CD14-positive monocyte (primary cell): ENCODE data around the gene LGALS9C. TPM values are rescaled to one million over a fixed set of nuclear protein-coding genes. Genes with fewer than 3 reads are reported as not detected.
"Not testable (repeated sequence)": the region's sequence is repeated elsewhere in the genome, so short reads cannot be mapped to it uniquely, and the experiment has no call there.

Source experiments
- DNase-seq, 3 donors: peaks; one replicate each; pipeline ENCODE4 v3.0.0-alpha.2; 2011 to 2022
- H2AFZ ChIP-seq: 2 replicates; pipeline ENCODE4 v1.6.0; 2012; ENCODE audit warnings: mild to moderate bottlenecking, low read depth, low read length, inconsistent platforms; ENCODE audit not compliant: insufficient read depth, poor library complexity, severe bottlenecking
- H3K27ac ChIP-seq, 2 donors: 1 replicate in 1 of 2; 2 replicates in 1 of 2; pipeline ENCODE4 v1.5.1; 2012 to 2013; ENCODE audit warnings: low read length in 2 of 2, control low read depth in 1 of 2, inconsistent platforms in 1 of 2, low read depth in 1 of 2, mild to moderate bottlenecking in 1 of 2
- H3K27me3 ChIP-seq, 2 donors: one replicate each; pipeline versions ENCODE4 v1.6.0 to v1.6.1; 2011 to 2013; ENCODE audit warnings: low read length in 2 of 2; ENCODE audit not compliant: control insufficient read depth in 2 of 2, insufficient read depth in 2 of 2
- H3K36me3 ChIP-seq, 2 donors: replicated peaks in 1 of 2; 1 replicate in 1 of 2; 2 replicates in 1 of 2; pipeline versions ENCODE4 v1.5.1 to v1.6.1; 2012 to 2013; ENCODE audit warnings: low read length in 2 of 2, control low read depth in 1 of 2, inconsistent platforms in 1 of 2, mild to moderate bottlenecking in 1 of 2; ENCODE audit not compliant: insufficient read depth in 2 of 2, control insufficient read depth in 1 of 2
- H3K4me1 ChIP-seq, 2 donors: 1 replicate in 1 of 2; 2 replicates in 1 of 2; pipeline versions ENCODE4 v1.5.1 to v1.6.1; 2012 to 2013; ENCODE audit warnings: low read length in 2 of 2, control low read depth in 1 of 2, inconsistent platforms in 1 of 2, mild to moderate bottlenecking in 1 of 2, moderate library complexity in 1 of 2; ENCODE audit not compliant: insufficient read depth in 2 of 2, control insufficient read depth in 1 of 2
- H3K4me2 ChIP-seq: replicated peaks from 2 replicates; pipeline ENCODE3; 2012; ENCODE audit warnings: low read length, moderate library complexity, mild to moderate bottlenecking; ENCODE audit not compliant: poor library complexity, severe bottlenecking; ENCODE audit errors: extremely low read depth
- H3K4me3 ChIP-seq, 3 experiments: fragments of 200-600 bp in 1 of 3; sonication (generic) in 1 of 3; replicated peaks in 1 of 3; 1 replicate in 2 of 3; 2 replicates in 1 of 3; pipeline ENCODE4 v1.5.1; 2011 to 2013; ENCODE audit warnings: low read length in 3 of 3, mild to moderate bottlenecking in 3 of 3, control low read depth in 2 of 3, low read depth in 2 of 3, inconsistent platforms in 1 of 3, moderate library complexity in 1 of 3
- H3K79me2 ChIP-seq: 2 replicates; pipeline ENCODE4 v1.6.0; 2012; ENCODE audit warnings: mild to moderate bottlenecking, control low read depth, inconsistent platforms, low read length, moderate library complexity; ENCODE audit not compliant: insufficient read depth
- H3K9ac ChIP-seq: 2 replicates; pipeline ENCODE4 v1.6.0; 2017; ENCODE audit warnings: low read length, mild to moderate bottlenecking; ENCODE audit not compliant: insufficient read depth, poor library complexity, severe bottlenecking
- H3K9me3 ChIP-seq, 2 donors: replicated peaks in 1 of 2; 1 replicate in 1 of 2; 2 replicates in 1 of 2; pipeline versions ENCODE4 v1.5.1 to v1.6.1; 2012 to 2013; ENCODE audit warnings: low read length in 2 of 2, control low read depth in 1 of 2; ENCODE audit not compliant: control insufficient read depth in 1 of 2, insufficient read depth in 1 of 2
- H4K20me1 ChIP-seq: 2 replicates; pipeline ENCODE4 v1.6.0; 2012; ENCODE audit warnings: mild to moderate bottlenecking, low read length, control low read depth, moderate library complexity; ENCODE audit not compliant: insufficient read depth
- H3K27ac Mint-ChIP-seq, 7 donors: one replicate each; pipeline ENCODE4 v1.8.0; 2020; ENCODE audit warnings: mild to moderate bottlenecking in 7 of 7, mixed read lengths in 7 of 7, moderate library complexity in 6 of 7, inconsistent platforms in 2 of 7
- H3K27me3 Mint-ChIP-seq, 3 donors: one replicate each; pipeline ENCODE4 v1.8.0; 2021 to 2022; ENCODE audit warnings: low read depth in 3 of 3, mild to moderate bottlenecking in 3 of 3, mixed read lengths in 3 of 3, moderate library complexity in 3 of 3, inconsistent platforms in 1 of 3
- H3K36me3 Mint-ChIP-seq, 2 donors: one replicate each; pipeline ENCODE4 v1.8.0; 2020; ENCODE audit warnings: mixed read lengths in 2 of 2, inconsistent platforms in 1 of 2, mild to moderate bottlenecking in 1 of 2
- H3K4me1 Mint-ChIP-seq: one replicate; pipeline ENCODE4 v1.8.0; 2020; ENCODE audit warnings: mild to moderate bottlenecking, mixed read lengths
- H3K4me3 Mint-ChIP-seq, 2 donors: one replicate each; pipeline ENCODE4 v1.8.0; 2020; ENCODE audit warnings: mild to moderate bottlenecking in 2 of 2, mixed read lengths in 2 of 2, moderate library complexity in 1 of 2
- H3K9me3 Mint-ChIP-seq, 7 donors: one replicate each; pipeline ENCODE4 v1.8.0; 2020 to 2022; ENCODE audit warnings: mixed read lengths in 7 of 7, mild to moderate bottlenecking in 6 of 7, moderate library complexity in 6 of 7, inconsistent platforms in 2 of 7
- WGBS: methylation state at CpG from one replicate; pipeline ENCODE4 v1.1.5; 2013; ENCODE audit warnings: missing lambda C conversion rate; ENCODE audit not compliant: insufficient coverage; 5-methylcytosine and 5-hydroxymethylcytosine counted together
- intact Hi-C, 2 donors: fragments of 100-400 bp; cut with micrococcal nuclease; formaldehyde crosslinking; loops; one replicate each; pipeline versions ENCODE4 v1.15.0 to v1.15.1; 2023
- polyA plus RNA-seq, 3 donors: library from polyadenylated mRNA; depleted of rRNA in 1 of 3; unstranded in 2 of 3; stranded (reverse) in 1 of 3; fragments of 300-500 nt in 2 of 3; fragments of >200 nt in 1 of 3; fragmentation: Illumina TruSeq in 2 of 3; gene quantifications; 1 replicate in 2 of 3; 2 replicates in 1 of 3; pipeline ENCODE4 v1.2.3, GENCODE V29; 2012 to 2021

Gene LGALS9C
- polyA plus RNA-seq, 3 donors = 0.12 to 0.39 TPM; not detected in 1

DNA sequence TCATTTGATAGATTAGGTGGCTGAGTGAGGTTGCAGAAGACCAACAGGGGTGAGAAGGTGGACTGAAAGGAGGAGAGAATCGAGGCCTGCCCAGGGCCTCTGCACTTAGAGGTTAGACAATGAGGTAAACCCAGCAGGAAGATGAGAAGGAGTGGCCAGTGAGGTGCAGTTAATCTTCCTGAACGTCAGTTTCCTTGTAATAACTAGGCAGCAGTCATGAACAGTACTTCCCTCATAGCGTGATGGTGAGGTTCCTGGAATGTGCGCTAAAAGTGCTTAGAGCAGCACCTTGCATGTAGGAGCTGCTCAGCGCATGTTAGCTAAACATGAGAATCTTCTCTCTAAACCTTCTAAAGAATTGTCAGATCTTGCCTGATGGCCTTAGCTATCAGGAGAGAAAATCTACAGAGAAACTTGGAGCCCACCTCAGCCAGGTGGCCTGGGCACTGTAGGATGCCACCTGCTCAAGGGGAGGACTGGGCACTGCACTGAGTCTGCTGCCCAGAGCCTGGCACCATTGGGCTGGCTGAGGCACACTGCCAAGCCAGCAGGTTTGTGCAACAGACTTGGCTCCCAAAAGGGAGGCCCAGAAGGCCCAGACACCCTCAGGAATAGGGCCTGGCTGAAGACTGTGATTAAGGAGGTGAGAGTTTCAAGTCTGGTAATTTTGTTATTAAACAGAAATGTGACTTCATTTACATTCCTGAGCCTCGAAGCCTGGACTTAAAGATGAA is 10.2 kb upstream of the LGALS9C start:
- H3K27ac ChIP-seq, H3K4me2 ChIP-seq, H3K4me1 ChIP-seq, H4K20me1 ChIP-seq, H3K9me3 Mint-ChIP-seq, H3K4me1 Mint-ChIP-seq, H3K79me2 ChIP-seq, H2AFZ ChIP-seq, H3K9ac ChIP-seq, H3K27me3 Mint-ChIP-seq, intact Hi-C loops, H3K4me3 Mint-ChIP-seq, H3K36me3 ChIP-seq, H3K9me3 ChIP-seq, H3K27me3 ChIP-seq, H3K4me3 ChIP-seq, DNase-seq, H3K36me3 Mint-ChIP-seq: not testable (repeated sequence)
- 33% methylated on average over 1 of the region's 6 CpGs for WGBS
- H3K27ac Mint-ChIP-seq = peak overlapping the region in 1 of 7 donors; percentile 22

DNA sequence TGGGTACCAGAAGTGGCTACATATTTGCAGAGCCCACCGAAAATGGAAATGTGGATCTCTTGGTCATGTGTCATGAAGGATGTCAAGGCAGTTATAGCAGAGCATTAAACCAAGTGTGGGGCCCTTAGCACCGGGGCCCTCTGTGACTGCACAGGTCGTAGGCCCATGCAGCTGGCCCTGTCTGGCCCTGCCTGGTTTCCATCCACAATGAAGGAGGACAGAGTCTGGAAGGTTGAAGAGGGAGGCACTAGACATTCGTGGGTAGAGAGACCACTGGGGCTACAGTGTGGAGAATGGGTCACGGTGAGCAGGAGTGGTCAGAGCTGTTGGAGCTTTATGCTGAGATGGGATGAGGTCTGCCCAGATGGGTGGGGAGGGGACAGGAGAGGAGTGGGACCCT is 9.6 kb upstream of the LGALS9C start:
- H3K27me3 Mint-ChIP-seq, intact Hi-C loops, H3K36me3 Mint-ChIP-seq, H3K4me1 Mint-ChIP-seq, H3K36me3 ChIP-seq, H3K4me3 Mint-ChIP-seq, H3K27me3 ChIP-seq, DNase-seq, H3K4me2 ChIP-seq, H2AFZ ChIP-seq, H3K27ac Mint-ChIP-seq, H3K4me3 ChIP-seq, H3K79me2 ChIP-seq, H3K27ac ChIP-seq, H4K20me1 ChIP-seq, H3K9me3 Mint-ChIP-seq, H3K9me3 ChIP-seq, H3K9ac ChIP-seq, H3K4me1 ChIP-seq: not testable (repeated sequence)
- 88% methylated on average over 3 of the region's 5 CpGs for WGBS

GRCh38 chr17:18468472-18469171 is 8.0 kb upstream of the LGALS9C start:
- H3K4me2 ChIP-seq, H3K9me3 Mint-ChIP-seq, H3K27me3 Mint-ChIP-seq, H3K9me3 ChIP-seq, H3K4me3 ChIP-seq, H3K4me1 ChIP-seq, H2AFZ ChIP-seq, H3K9ac ChIP-seq, H3K36me3 ChIP-seq, H3K4me3 Mint-ChIP-seq, H3K27ac ChIP-seq, DNase-seq, H3K36me3 Mint-ChIP-seq, H4K20me1 ChIP-seq, intact Hi-C loops, H3K27ac Mint-ChIP-seq, H3K4me1 Mint-ChIP-seq, H3K27me3 ChIP-seq, H3K79me2 ChIP-seq: not testable (repeated sequence)
- WGBS = 93% methylated on average over 4 of the region's 10 CpGs

DNA sequence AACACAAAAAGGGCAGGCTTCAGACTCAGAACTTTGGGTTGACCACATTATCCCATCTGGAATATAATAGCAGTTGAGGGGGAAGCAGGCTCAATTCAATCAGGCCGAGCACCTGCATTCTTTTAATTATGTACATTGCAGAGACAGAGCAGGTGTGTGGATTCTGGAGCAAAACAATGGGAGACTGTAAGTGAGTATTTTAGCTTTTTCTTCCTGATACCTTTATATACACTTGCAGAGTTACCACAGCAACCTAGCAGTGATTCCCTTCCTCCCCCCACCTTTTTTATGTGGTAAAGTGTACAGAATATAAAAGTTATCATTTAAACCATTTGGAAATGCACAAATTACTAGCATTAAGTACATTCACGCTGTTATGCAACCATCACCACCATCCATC is 6.8 kb upstream of the LGALS9C start:
- intact Hi-C loops, H3K4me2 ChIP-seq, H3K4me3 ChIP-seq, H3K79me2 ChIP-seq, H3K4me1 ChIP-seq, H3K27me3 Mint-ChIP-seq, H3K4me1 Mint-ChIP-seq, H3K36me3 ChIP-seq, H4K20me1 ChIP-seq, H2AFZ ChIP-seq, H3K27ac ChIP-seq, H3K9me3 Mint-ChIP-seq, H3K4me3 Mint-ChIP-seq, H3K27me3 ChIP-seq, H3K27ac Mint-ChIP-seq, H3K36me3 Mint-ChIP-seq, H3K9ac ChIP-seq, DNase-seq, H3K9me3 ChIP-seq: not testable (repeated sequence)
- WGBS = no CpG with 5 or more reads among the region's 2 CpGs
